ENCODE results near the gene GMPR2.

DNA sequence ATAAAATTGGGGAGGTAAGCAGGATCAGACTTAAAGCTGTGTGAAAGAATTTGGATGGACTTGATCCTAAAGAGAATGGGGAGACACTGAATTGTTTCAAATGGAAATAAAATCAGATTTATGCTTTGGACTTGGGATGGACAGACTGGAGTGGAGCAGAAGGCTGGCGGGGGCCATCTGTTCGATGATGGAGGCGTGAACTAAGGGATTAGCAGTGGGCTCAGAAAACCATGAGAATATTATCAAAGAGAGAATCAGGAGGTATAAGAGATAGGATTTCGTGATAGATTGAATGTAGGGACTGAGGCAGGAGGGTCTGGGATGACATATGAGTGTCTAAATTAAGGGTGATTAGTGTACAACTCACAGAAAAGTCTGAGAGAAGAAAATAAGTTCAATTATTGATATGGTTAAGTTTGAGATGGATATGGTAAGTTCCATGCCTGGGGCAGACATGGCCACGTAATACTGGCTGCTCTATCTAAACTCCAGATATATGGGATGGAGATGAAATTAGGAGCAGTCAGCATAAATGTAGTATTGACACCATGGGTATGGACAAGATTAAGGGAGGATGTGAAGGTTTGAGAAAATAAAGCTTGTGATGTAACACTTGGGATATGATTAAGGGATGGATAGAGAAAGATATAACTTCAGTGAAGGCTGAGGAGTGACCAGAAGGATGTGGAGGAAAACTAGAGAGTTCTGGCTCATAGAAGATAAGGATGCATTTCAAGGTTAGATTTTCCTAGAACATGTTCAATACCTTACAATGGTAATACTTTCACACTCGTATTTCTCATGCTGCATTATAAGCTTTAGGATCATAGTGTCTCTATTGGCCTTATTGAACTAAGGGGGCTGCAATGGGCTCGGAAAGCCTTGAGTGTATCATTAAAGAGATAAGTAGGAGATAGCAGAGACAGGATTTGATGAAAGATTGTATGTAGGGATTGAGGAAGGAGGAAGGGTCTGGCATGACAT is 28.3 kb upstream of the GMPR2 start:
- TF ChIP-seq, protein P1, sequence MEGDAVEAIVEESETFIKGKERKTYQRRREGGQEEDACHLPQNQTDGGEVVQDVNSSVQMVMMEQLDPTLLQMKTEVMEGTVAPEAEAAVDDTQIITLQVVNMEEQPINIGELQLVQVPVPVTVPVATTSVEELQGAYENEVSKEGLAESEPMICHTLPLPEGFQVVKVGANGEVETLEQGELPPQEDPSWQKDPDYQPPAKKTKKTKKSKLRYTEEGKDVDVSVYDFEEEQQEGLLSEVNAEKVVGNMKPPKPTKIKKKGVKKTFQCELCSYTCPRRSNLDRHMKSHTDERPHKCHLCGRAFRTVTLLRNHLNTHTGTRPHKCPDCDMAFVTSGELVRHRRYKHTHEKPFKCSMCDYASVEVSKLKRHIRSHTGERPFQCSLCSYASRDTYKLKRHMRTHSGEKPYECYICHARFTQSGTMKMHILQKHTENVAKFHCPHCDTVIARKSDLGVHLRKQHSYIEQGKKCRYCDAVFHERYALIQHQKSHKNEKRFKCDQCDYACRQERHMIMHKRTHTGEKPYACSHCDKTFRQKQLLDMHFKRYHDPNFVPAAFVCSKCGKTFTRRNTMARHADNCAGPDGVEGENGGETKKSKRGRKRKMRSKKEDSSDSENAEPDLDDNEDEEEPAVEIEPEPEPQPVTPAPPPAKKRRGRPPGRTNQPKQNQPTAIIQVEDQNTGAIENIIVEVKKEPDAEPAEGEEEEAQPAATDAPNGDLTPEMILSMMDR (IDR thresholded peaks at IDR 0.05; ENCODE audit: low read length), result no peak
- no peak for TF ChIP-seq EZH2 (IDR thresholded peaks at IDR 0.05; ENCODE audit: borderline replicate concordance, low read length)

Measured in OCI-LY1 (cell line).